PC-9 (cell line): Measurements from ENCODE around the gene NEDD8. TPM values are rescaled to one million over a fixed set of nuclear protein-coding genes. Genes with fewer than 3 reads are reported as not detected.
A peak's percentile ranks its signal among the peaks of the same experiment; 100 is the strongest.

Experiments
- BruUV-seq: library from RNA; stranded (reverse); fragments of 400-500 nt; replicated peaks from 2 replicates; lab custom pipeline; 2021; lab: Mats Ljungman, UMichigan
- CTCF ChIA-PET: fragments of 300-600 bp; sonication (Branson Sonifier 250); formaldehyde crosslinking; loops from one replicate; lab custom pipeline; 2022; ENCODE audit warnings: antibody characterized with exemption; lab: Charles Lee
- POLR2A ChIA-PET: fragments of 300-600 bp; sonication (Branson Sonifier 250); formaldehyde crosslinking; loops from one replicate; lab custom pipeline; 2022; ENCODE audit warnings: antibody characterized with exemption; ENCODE audit not compliant: unreplicated experiment; lab: Charles Lee
- DNase-seq, 2 experiments: peaks; one replicate each; pipeline versions ENCODE4 v3.0.0 to v3.0.0-alpha.2; 2015 to 2022; ENCODE audit warnings: mixed read lengths in 1 of 2
- H2AFZ ChIP-seq: fragments of 200-600 bp; sonication (generic); 2 replicates; pipeline ENCODE4 v1.8.1; 2017; ENCODE audit warnings: antibody characterized with exemption
- H3F3A ChIP-seq: fragments of 200-600 bp; sonication (generic); 2 replicates; pipeline ENCODE4 v1.8.1; 2017; ENCODE audit warnings: antibody characterized with exemption, mild to moderate bottlenecking, low read depth; ENCODE audit not compliant: insufficient read depth
- H3K27ac ChIP-seq: fragments of 200-600 bp; sonication (generic); 2 replicates; pipeline ENCODE4 v1.6.1; 2016; ENCODE audit warnings: mixed run types
- H3K27me3 ChIP-seq: fragments of 200-600 bp; sonication (generic); 2 replicates; pipeline ENCODE4 v1.6.1; 2016; ENCODE audit warnings: low read depth, mixed run types; ENCODE audit not compliant: insufficient read depth
- H3K36me3 ChIP-seq: fragments of 200-600 bp; sonication (generic); 2 replicates; pipeline ENCODE4 v1.6.1; 2016; ENCODE audit warnings: low read depth, mixed run types
- H3K4me1 ChIP-seq: fragments of 200-600 bp; sonication (generic); replicated peaks from 2 replicates; pipeline ENCODE4 v1.6.1; 2016; ENCODE audit warnings: mixed run types; ENCODE audit not compliant: insufficient read depth
- H3K4me2 ChIP-seq: fragments of 200-600 bp; sonication (generic); 2 replicates; pipeline ENCODE4 v1.6.1; 2017; ENCODE audit warnings: mixed run types
- H3K4me3 ChIP-seq: fragments of 200-600 bp; sonication (generic); 2 replicates; pipeline ENCODE4 v1.6.1; 2016; ENCODE audit warnings: mixed run types
- H3K79me2 ChIP-seq: fragments of 200-600 bp; sonication (generic); 2 replicates; pipeline ENCODE4 v1.6.1; 2017; ENCODE audit warnings: low read depth, mixed run types
- H3K9me2 ChIP-seq: fragments of 200-600 bp; sonication (generic); 2 replicates; pipeline ENCODE4 v1.8.1; 2017; ENCODE audit warnings: mild to moderate bottlenecking; ENCODE audit not compliant: insufficient read depth
- H3K9me3 ChIP-seq: fragments of 200-600 bp; sonication (generic); 2 replicates; pipeline ENCODE4 v1.8.1; 2016; ENCODE audit warnings: low read depth; ENCODE audit not compliant: insufficient read depth
- H4K20me1 ChIP-seq: fragments of 200-600 bp; sonication (generic); 2 replicates; pipeline ENCODE4 v1.8.1; 2017; ENCODE audit not compliant: insufficient read depth
- CTCF ChIP-seq: fragments of 200-600 bp; sonication (generic); conservative IDR thresholded peaks from 2 replicates; pipeline ENCODE4 v1.6.1; 2017; ENCODE audit warnings: mixed run types, antibody characterized with exemption, mild to moderate bottlenecking, moderate library complexity
- EZH2 ChIP-seq: fragments of 200-600 bp; sonication (generic); IDR thresholded peaks from 2 replicates; pipeline ENCODE4 v1.8.0; 2017; ENCODE audit warnings: antibody characterized with exemption, low read depth
- intact Hi-C: fragments of 100-400 bp; cut with micrococcal nuclease; formaldehyde crosslinking; loops from one replicate; pipeline ENCODE4 v1.10.0; 2022; ENCODE audit not compliant: unreplicated experiment
- total RNA-seq: library from RNA; stranded (reverse); gene quantifications from 2 replicates; pipeline ENCODE4 v1.2.3, GENCODE V29; 2021

NEDD8 gene
- total RNA-seq, 1 experiment from 2014 or later: 179 TPM

- H3F3A ChIP-seq: peaks cover 26% of the 10 kb centered on the region
- POLR2A ChIA-PET: no interaction called here
- H4K20me1 ChIP-seq: no peaks in the 10 kb centered on the region
- CTCF ChIA-PET: no interaction called here
- intact Hi-C loops: no loop called here
- no peak overlapping the region for H3K27ac ChIP-seq
- H3K4me2 ChIP-seq: no peak overlapping the region
- H2AFZ ChIP-seq: no peak overlapping the region
- H3K9me3 ChIP-seq: no peaks in the 10 kb centered on the region
- no peaks in the 10 kb centered on the region for H3K36me3 ChIP-seq
- peaks cover 22% of the 10 kb centered on the region for H3K4me1 ChIP-seq
- TF ChIP-seq EZH2 (no peak), CTCF (no peak)
- no peak overlapping the region for H3K4me3 ChIP-seq
- BruUV-seq: no TSS peak
- no peaks in the 10 kb centered on the region for H3K27me3 ChIP-seq
- H3K79me2 ChIP-seq: no peaks in the 10 kb centered on the region
- no peak for DNase-seq
- no peaks in the 10 kb centered on the region for H3K9me2 ChIP-seq
Measured at GRCh38 chr14:24277071-24277470, 44.9 kb upstream of the NEDD8 start.

DNA sequence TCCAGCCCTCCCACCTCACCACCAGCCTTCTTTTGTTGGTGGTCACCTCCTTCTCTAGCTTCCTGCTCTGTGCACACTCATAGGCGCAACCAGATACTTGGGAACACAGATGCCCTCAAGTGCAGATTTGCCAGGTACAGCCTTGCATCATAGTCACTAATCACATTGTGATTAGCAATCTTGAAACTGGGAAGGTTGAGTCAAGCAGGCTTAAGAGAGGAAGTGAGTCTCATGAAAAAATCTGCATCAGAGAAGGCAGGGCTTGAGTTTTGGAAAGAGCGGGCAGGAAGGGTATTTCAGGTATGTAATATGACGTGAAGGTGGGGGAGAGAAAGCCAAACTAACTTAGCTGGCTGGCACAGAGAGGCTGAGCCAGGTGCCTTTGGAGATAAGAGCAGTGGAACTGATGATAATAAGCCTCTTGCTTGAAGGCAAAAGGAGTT lies 42.0 kb upstream of the NEDD8 start:
- intact Hi-C loops: loop anchor here (2.0 kb wide), 1 partner anchor 31 kb away; the partner anchor contains the start of gene TINF2
- DNase-seq: peak; percentile 41 to 86
- H3K4me1 ChIP-seq: peaks cover 24% of the 10 kb centered on the region
- ChIA-PET POLR2A (no interaction called here), CTCF (interaction anchor here (0.6 to 1.0 kb wide), 4 partner anchors 11 to 180 kb away, joined by 3 to 4 read pairs (median 4); partner anchors contain the start of genes PCK2, TGM1 and TINF2)
- no peaks in the 10 kb centered on the region for H3K27me3 ChIP-seq
- no peak overlapping the region for H2AFZ ChIP-seq
- no peaks in the 10 kb centered on the region for H3K9me3 ChIP-seq
- no peaks in the 10 kb centered on the region for H3K79me2 ChIP-seq
- no peak overlapping the region for H3K4me3 ChIP-seq
- H3K36me3 ChIP-seq: no peaks in the 10 kb centered on the region
- no peak for TF ChIP-seq EZH2
- no peak for TF ChIP-seq CTCF
- no peaks in the 10 kb centered on the region for H3K9me2 ChIP-seq
- peak overlapping the region; percentile 55 for H3K4me2 ChIP-seq
- no peaks in the 10 kb centered on the region for H4K20me1 ChIP-seq
- H3K27ac ChIP-seq: peak overlapping the region; percentile 75
- H3F3A ChIP-seq: peaks cover 25% of the 10 kb centered on the region
- BruUV-seq: no TSS peak

GRCh38 chr14:24273422-24273998 lies 41.3 kb upstream of the NEDD8 start:
- Histone ChIP-seq H3K79me2 (no peaks in the 10 kb centered on the region), H3F3A (peaks cover 19% of the 10 kb centered on the region), H3K27ac (peak overlapping the region; percentile 75), H3K4me1 (peaks cover 20% of the 10 kb centered on the region), H3K27me3 (no peaks in the 10 kb centered on the region), H2AFZ (no peak overlapping the region), H3K4me3 (no peak overlapping the region), H3K36me3 (no peaks in the 10 kb centered on the region), H3K4me2 (peak overlapping the region; percentile 55), H3K9me3 (no peaks in the 10 kb centered on the region), H4K20me1 (no peaks in the 10 kb centered on the region), H3K9me2 (no peaks in the 10 kb centered on the region)
- no peak for TF ChIP-seq EZH2
- DNase-seq: no peak
- CTCF ChIA-PET: interaction anchor here (0.8 to 1.0 kb wide), 2 partner anchors 10 to 31 kb away, joined by 3 to 4 read pairs; partner anchors contain the start of genes TGM1 and TINF2
- POLR2A ChIA-PET: no interaction called here
- BruUV-seq: no TSS peak
- intact Hi-C loops: no loop called here
